Small intestine (tissue), 7 donors: ENCODE data around the gene SPEF1. TPM values are rescaled to one million over a fixed set of nuclear protein-coding genes. Genes with fewer than 3 reads are reported as not detected.

Experiments
- DNase-seq, 2 donors: peaks; one replicate each; pipeline versions ENCODE4 v3.0.0 to v3.0.0-alpha.2; 2013
- FAIRE-seq: peaks from 2 replicates; lab custom pipeline; 2012; peaks lifted over from hg19 to GRCh38; lab: Jason Lieb, UNC
- H3K27ac ChIP-seq, 3 donors: one replicate each; pipeline ENCODE4 v1.5.1; 2013; ENCODE audit warnings: low read length in 2 of 3, mild to moderate bottlenecking in 2 of 3, control low read depth in 1 of 3, inconsistent platforms in 1 of 3, low read depth in 1 of 3, moderate library complexity in 1 of 3
- H3K27me3 ChIP-seq, 3 donors: one replicate each; pipeline ENCODE4 v1.6.1; 2013; ENCODE audit warnings: low read length in 3 of 3, inconsistent platforms in 1 of 3; ENCODE audit not compliant: control insufficient read depth in 3 of 3, insufficient read depth in 3 of 3
- H3K36me3 ChIP-seq, 3 donors: one replicate each; pipeline ENCODE4 v1.6.1; 2013; ENCODE audit warnings: low read length in 3 of 3, inconsistent platforms in 1 of 3, low read depth in 1 of 3, mild to moderate bottlenecking in 1 of 3, moderate library complexity in 1 of 3; ENCODE audit not compliant: control insufficient read depth in 3 of 3, insufficient read depth in 2 of 3
- H3K4me1 ChIP-seq, 3 donors: one replicate each; pipeline ENCODE4 v1.6.1; 2013; ENCODE audit warnings: low read length in 2 of 3, inconsistent platforms in 1 of 3, low read depth in 1 of 3, mild to moderate bottlenecking in 1 of 3, moderate library complexity in 1 of 3; ENCODE audit not compliant: control insufficient read depth in 3 of 3, insufficient read depth in 2 of 3
- H3K4me3 ChIP-seq, 3 donors: one replicate each; pipeline ENCODE4 v1.5.1; 2013; ENCODE audit warnings: low read length in 3 of 3, control low read depth in 1 of 3, inconsistent platforms in 1 of 3, low read depth in 1 of 3, mild to moderate bottlenecking in 1 of 3, moderate library complexity in 1 of 3
- H3K9me3 ChIP-seq, 2 donors: one replicate each; pipeline ENCODE4 v1.6.1; 2013; ENCODE audit warnings: low read depth in 1 of 2, low read length in 1 of 2; ENCODE audit not compliant: control insufficient read depth in 2 of 2, insufficient read depth in 1 of 2
- WGBS, 3 donors: extraction: QIAGEN DNeasy Blood & Tissue Kit; methylation state at CpG; one replicate each; pipeline ENCODE4 v1.1.7; 2013; 5-methylcytosine and 5-hydroxymethylcytosine counted together
- polyA plus RNA-seq, 4 donors: library from polyadenylated mRNA; stranded (reverse) in 3 of 4; unstranded in 1 of 4; fragments of 200-250 nt in 3 of 4; fragments of 120-200 nt in 1 of 4; gene quantifications; one replicate each; pipeline versions ENCODE4 v1.2.1 to v1.2.3, GENCODE V29; 2013
- donor health status: healthy with polysubstance abuse.
- donor health status: control.
- donor health status: control.
- donor health status: Bipolar disorder and iron deficiency.
- donor health status: healthy.

Gene SPEF1
- polyA plus RNA-seq, 4 donors: 0.03 to 0.06 TPM; not detected in 2

GRCh38 chr20:3803854-3804253, 22.6 kb upstream of the SPEF1 start:
- Histone ChIP-seq H3K36me3 (peaks cover 0 to 76% (median 6%) of the 10 kb centered on the region in 3 donors), H3K27ac (no peak overlapping the region), H3K27me3 (no peaks in the 10 kb centered on the region), H3K9me3 (no peaks in the 10 kb centered on the region), H3K4me1 (peaks cover 7 to 58% (median 15%) of the 10 kb centered on the region in 3 donors), H3K4me3 (no peak overlapping the region)
- DNase-seq (no peak), FAIRE-seq (no peak)
- 85 to 98% (median 88%) methylated on average over 6 of the region's 6 CpGs for WGBS, 3 donors

- no peak overlapping the region for H3K4me3 ChIP-seq
- peaks cover 0 to 81% (median 6%) of the 10 kb centered on the region in 3 donors for H3K36me3 ChIP-seq
- H3K27me3 ChIP-seq: no peaks in the 10 kb centered on the region
- 93 to 95% (median 93%) methylated on average over 14 of the region's 14 CpGs for WGBS, 3 donors
- FAIRE-seq (no peak), DNase-seq (no peak)
- peaks cover 12 to 60% (median 21%) of the 10 kb centered on the region in 3 donors for H3K4me1 ChIP-seq
- H3K27ac ChIP-seq: no peak overlapping the region
- no peaks in the 10 kb centered on the region for H3K9me3 ChIP-seq
Observed at GRCh38 chr20:3803289-3803688, 22.0 kb upstream of the SPEF1 start.

GRCh38 chr20:3802524-3803239, 21.4 kb upstream of the SPEF1 start:
- no peak overlapping the region for H3K4me3 ChIP-seq
- no peaks in the 10 kb centered on the region for H3K9me3 ChIP-seq
- H3K27me3 ChIP-seq: no peaks in the 10 kb centered on the region
- H3K27ac ChIP-seq: no peak overlapping the region
- 91 to 93% (median 91%) methylated on average over 11 of the region's 11 CpGs for WGBS, 3 donors
- peaks cover 14 to 58% (median 22%) of the 10 kb centered on the region in 3 donors for H3K4me1 ChIP-seq
- FAIRE-seq: no peak
- no peak for DNase-seq
- H3K36me3 ChIP-seq: peaks cover 0 to 83% (median 6%) of the 10 kb centered on the region in 3 donors

- Histone ChIP-seq H3K27ac (no peak overlapping the region), H3K36me3 (peaks cover 0 to 89% (median 6%) of the 10 kb centered on the region in 3 donors), H3K27me3 (no peaks in the 10 kb centered on the region), H3K4me3 (no peak overlapping the region), H3K4me1 (peaks cover 16 to 58% (median 18%) of the 10 kb centered on the region in 3 donors), H3K9me3 (no peaks in the 10 kb centered on the region)
- FAIRE-seq: no peak
- DNase-seq: no peak
- WGBS, 3 donors: 94 to 98% (median 95%) methylated on average over 13 of the region's 13 CpGs
Observed at GRCh38 chr20:3801846-3802245, 20.6 kb upstream of the SPEF1 start.

- no peak overlapping the region for H3K27ac ChIP-seq
- peaks cover 0 to 89% (median 6%) of the 10 kb centered on the region in 3 donors for H3K36me3 ChIP-seq
- no peaks in the 10 kb centered on the region for H3K9me3 ChIP-seq
- H3K27me3 ChIP-seq: no peaks in the 10 kb centered on the region
- H3K4me3 ChIP-seq: no peak overlapping the region
- DNase-seq (no peak), FAIRE-seq (no peak)
- WGBS, 3 donors: 84 to 99% (median 97%) methylated on average over 4 of the region's 4 CpGs
- peaks cover 16 to 57% (median 18%) of the 10 kb centered on the region in 3 donors for H3K4me1 ChIP-seq
Observed at GRCh38 chr20:3801299-3801698, 20.1 kb upstream of the SPEF1 start.

GRCh38 chr20:3800878-3801260, 19.6 kb upstream of the SPEF1 start:
- Histone ChIP-seq H3K27me3 (no peaks in the 10 kb centered on the region), H3K9me3 (no peaks in the 10 kb centered on the region), H3K27ac (peak overlapping the region in 1 of 3 donors; percentile 95), H3K4me3 (no peak overlapping the region), H3K4me1 (peaks cover 13 to 53% (median 18%) of the 10 kb centered on the region in 3 donors), H3K36me3 (peaks cover 0 to 85% (median 6%) of the 10 kb centered on the region in 3 donors)
- WGBS, 3 donors: 95 to 98% (median 95%) methylated on average over 8 of the region's 8 CpGs
- DNase-seq (no peak), FAIRE-seq (no peak)

GRCh38 chr20:3800256-3800877, 19.1 kb upstream of the SPEF1 start:
- H3K36me3 ChIP-seq: peaks cover 0 to 80% (median 6%) of the 10 kb centered on the region in 3 donors
- no peaks in the 10 kb centered on the region for H3K9me3 ChIP-seq
- H3K27me3 ChIP-seq: no peaks in the 10 kb centered on the region
- no peak overlapping the region for H3K4me3 ChIP-seq
- DNase-seq: peak in 1 of 2 donors; percentile 19
- H3K4me1 ChIP-seq: peaks cover 10 to 51% (median 18%) of the 10 kb centered on the region in 3 donors
- peak overlapping the region in 2 of 3 donors; percentile 35 to 95 for H3K27ac ChIP-seq
- WGBS, 3 donors: 54 to 84% (median 72%) methylated on average over 17 to 18 of the region's 18 CpGs
- no peak for FAIRE-seq

GRCh38 chr20:3798908-3799248, 17.6 kb upstream of the SPEF1 start:
- FAIRE-seq (no peak), DNase-seq (no peak)
- H3K27me3 ChIP-seq: no peaks in the 10 kb centered on the region
- 82 to 90% (median 82%) methylated on average over 3 of the region's 3 CpGs for WGBS, 3 donors
- no peak overlapping the region for H3K4me3 ChIP-seq
- H3K4me1 ChIP-seq: peaks cover 10 to 52% (median 18%) of the 10 kb centered on the region in 3 donors
- no peaks in the 10 kb centered on the region for H3K9me3 ChIP-seq
- H3K27ac ChIP-seq: peak overlapping the region; percentile 22 to 95 (median 83)
- peaks cover 0 to 65% (median 1%) of the 10 kb centered on the region in 3 donors for H3K36me3 ChIP-seq
